TTC549 (cell line): ENCODE data around the gene ETV2.
"Not testable (repeated sequence)": the region's sequence is repeated elsewhere in the genome, so short reads cannot be mapped to it uniquely, and the experiment has no call there.

ENCODE experiments used
- FAIRE-seq: peaks from 2 replicates; lab custom pipeline; 2012; peaks lifted over from hg19 to GRCh38; lab: Jason Lieb, UNC

The ETV2 gene

GRCh38 chr19:35657904-35658700 is 16.6 kb downstream of the ETV2 start:
- no peak for FAIRE-seq

GRCh38 chr19:35661995-35662340 is 20.4 kb downstream of the ETV2 start:
- FAIRE-seq: no peak

- FAIRE-seq: no peak
These were observed 22.4 kb downstream of the ETV2 start for GRCh38 chr19:35663981-35664380.

DNA sequence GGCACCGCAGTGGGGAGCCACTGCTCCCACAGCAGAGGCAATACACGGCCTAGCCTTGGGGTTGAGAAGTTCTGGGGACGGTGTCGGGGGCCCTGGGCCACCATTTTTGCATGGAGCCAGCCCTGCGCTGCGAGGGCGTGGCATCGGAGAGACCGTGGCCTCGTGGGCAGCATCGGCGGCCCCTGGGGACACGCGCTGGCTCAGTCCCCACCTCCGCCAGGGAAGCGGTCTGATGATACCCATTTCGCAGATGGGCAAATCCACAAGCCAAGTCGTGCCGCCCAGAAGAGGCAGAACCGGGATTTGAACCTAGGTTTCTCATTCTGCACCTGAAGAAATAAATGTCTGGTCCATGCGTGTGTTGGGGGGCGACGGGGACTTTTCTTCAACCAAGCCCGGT is 23.6 kb downstream of the ETV2 start:
- FAIRE-seq: no peak

- FAIRE-seq: no peak
These were observed 24.1 kb downstream of the ETV2 start for GRCh38 chr19:35665604-35666003.

DNA sequence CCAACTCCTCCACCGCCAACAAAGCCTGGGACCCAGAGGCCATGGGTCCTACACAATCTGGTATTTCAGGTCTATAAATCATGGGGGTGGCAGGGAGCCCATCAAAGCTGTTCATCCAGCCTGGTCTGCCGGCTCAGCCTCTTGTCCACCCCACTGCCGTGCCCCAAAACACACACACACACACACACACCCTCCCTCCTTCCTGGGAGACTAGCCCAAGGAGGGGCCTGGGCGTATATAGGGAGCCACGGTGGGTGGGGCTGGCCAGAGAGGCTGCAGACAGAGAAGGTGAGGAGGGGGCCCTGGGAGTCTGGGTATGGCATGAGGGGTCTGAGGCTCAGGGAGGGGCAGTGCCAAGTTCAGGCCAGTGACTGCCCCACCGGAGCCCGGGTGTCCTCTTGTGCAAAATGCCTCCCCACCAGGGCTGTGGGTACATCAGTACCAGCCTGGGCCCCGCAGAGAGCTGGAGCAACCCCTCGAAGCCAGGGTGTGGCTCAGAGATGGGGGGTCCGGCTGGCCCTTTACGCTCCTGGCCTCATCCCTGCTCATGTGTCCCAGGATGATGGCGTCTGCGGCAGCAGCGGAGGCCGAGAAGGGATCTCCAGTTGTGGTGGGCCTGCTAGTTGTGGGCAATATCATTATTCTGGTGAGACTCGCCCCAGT is 24.8 kb downstream of the ETV2 start, which contains the start of gene UPK1A:
Gene UPK1A, plus strand, starts transcription at position 267 of the 663 bp plus-strand sequence. Its CDS starts 296 bp downstream, at position 563.
- no peak for FAIRE-seq

DNA sequence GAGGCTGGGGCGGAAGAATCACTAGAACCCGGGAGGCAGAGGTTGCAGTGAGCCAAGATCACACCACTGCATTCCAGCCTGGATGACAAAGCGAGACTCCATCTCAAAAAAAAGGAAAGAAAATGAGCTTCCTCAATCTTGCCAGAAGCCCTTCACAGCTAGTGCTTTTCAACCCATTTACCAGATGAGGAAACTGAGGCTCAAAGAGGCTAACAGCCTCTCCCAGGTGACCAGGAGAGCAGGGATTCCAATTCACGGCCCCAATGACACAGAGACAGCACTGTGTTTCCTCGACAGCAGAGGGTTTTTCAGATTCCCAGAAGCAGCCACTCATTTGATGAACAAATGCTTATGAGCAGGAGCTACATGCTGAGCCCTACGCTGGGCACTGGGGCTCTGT is 28.0 kb downstream of the ETV2 start:
- FAIRE-seq: no peak

DNA sequence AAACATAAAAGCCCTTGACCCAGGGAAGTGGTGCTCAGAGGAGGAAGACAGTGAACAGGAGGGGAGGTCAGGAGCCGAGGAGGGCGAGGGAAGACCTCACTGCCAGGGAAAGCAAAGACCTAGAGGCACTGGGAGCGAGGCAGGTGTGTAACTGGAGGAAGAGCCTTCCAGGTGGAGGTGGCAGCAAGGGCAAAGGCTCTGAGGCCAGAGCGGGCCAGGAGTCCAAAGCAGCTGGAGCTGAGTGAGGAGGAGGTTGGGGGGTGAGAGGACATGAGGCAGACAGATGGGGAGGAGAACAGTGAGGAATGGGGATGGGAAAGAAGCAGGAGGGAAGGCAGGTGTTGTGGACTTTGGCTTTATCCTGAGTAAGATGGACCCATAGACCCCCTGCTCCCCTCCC is 28.4 kb downstream of the ETV2 start:
- no peak for FAIRE-seq

GRCh38 chr19:35670686-35671085 is 29.1 kb downstream of the ETV2 start:
- FAIRE-seq: no peak

DNA sequence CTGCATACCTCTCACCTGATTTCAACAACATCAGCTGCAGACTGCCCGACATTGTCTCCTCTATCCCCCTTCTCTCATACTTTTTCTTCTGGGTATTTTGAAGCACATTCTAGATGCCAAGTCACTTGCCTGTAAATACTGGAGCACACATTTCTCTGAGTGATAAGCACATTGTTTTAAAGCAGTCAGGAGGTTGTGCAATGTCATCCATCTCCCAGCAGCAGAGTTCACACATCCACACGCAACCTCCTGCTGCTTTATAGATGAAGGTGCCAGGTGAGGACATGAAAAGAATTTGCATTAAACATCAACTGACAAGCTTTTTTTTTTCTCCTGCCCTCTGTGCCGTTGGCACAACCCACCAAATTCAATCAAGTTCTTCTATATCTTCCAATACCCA is 30.3 kb downstream of the ETV2 start:
- FAIRE-seq: no peak

- FAIRE-seq: no peak
These were observed 31.7 kb downstream of the ETV2 start for GRCh38 chr19:35673121-35673804.

- FAIRE-seq: no peak
These were observed 34.1 kb downstream of the ETV2 start for GRCh38 chr19:35675589-35676140.

- FAIRE-seq: no peak
These were observed 48.3 kb downstream of the ETV2 start for GRCh38 chr19:35689836-35690235.

- FAIRE-seq: not testable (repeated sequence)
These were observed 49.6 kb downstream of the ETV2 start for GRCh38 chr19:35691106-35691505.

DNA sequence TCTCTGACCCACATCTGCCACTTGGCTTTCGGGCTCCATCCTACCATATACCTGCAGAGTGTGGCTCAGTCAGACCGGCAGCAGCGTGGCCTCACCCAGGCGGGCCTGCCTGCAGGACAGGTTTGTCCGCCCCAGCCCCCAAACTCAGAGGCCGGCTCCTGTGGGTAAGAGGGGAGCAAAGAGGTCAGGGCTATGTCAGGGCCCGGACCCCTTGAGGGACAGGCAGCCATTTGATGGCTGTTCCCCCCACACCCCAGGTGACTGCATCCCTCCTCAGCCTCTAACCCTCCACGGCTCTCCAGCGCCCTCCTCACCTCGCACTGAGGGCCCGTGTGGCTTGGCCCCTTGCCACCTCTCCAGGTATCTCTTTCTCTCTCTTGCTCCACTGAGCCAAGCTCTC is 50.5 kb downstream of the ETV2 start:
- FAIRE-seq: no peak

GRCh38 chr19:35693422-35693821 is 51.9 kb downstream of the ETV2 start:
- no peak for FAIRE-seq

DNA sequence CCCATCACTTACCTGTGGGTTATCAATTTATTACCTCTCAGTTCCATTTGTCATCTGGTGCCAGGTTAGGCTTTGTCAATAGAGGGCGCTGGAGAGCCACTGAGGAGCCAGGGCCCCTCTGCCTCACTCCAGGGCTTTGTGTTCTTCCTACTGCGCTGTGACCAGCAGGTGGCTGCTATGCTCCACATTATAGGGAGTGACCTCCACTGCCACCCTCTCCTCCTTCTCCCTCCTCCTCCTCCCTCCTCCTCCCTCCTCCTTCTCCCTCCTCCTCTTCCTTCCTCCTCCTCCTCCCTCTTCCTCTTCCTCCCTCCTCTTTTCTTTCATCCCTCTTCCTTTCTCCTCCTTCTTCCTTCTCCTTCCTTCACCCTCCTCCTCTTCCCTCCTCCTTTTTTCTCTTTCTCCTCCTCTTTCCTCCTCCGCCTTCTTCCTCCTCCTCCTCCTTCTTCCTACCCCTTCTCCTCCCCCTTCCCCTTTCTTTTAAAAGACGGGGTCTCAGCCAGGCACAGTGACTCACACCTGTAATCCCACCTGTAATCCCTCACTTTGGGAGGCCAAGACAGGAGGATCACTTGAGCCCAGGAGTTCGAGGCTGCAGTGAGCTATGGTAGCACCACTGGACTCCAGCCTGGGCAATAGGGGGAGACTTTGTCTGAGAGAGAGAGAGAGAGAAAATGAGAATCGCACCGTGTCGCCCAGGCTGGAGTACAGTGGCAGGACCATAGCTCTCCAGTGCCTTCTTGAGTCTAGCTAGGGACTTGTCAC is 52.5 kb downstream of the ETV2 start:
- no peak for FAIRE-seq
